Activated CD8-positive, alpha-beta memory T cell treated with anti-CD3 and anti-CD28 coated beads for 24 hours (primary cell): ENCODE data around the gene POMGNT1.
"Not testable (repeated sequence)": the region's sequence is repeated elsewhere in the genome, so short reads cannot be mapped to it uniquely, and the experiment has no call there.

ENCODE experiments used
- DNase-seq: peaks from one replicate; pipeline ENCODE4 v3.0.0-alpha.2; 2020

The POMGNT1 gene

DNA sequence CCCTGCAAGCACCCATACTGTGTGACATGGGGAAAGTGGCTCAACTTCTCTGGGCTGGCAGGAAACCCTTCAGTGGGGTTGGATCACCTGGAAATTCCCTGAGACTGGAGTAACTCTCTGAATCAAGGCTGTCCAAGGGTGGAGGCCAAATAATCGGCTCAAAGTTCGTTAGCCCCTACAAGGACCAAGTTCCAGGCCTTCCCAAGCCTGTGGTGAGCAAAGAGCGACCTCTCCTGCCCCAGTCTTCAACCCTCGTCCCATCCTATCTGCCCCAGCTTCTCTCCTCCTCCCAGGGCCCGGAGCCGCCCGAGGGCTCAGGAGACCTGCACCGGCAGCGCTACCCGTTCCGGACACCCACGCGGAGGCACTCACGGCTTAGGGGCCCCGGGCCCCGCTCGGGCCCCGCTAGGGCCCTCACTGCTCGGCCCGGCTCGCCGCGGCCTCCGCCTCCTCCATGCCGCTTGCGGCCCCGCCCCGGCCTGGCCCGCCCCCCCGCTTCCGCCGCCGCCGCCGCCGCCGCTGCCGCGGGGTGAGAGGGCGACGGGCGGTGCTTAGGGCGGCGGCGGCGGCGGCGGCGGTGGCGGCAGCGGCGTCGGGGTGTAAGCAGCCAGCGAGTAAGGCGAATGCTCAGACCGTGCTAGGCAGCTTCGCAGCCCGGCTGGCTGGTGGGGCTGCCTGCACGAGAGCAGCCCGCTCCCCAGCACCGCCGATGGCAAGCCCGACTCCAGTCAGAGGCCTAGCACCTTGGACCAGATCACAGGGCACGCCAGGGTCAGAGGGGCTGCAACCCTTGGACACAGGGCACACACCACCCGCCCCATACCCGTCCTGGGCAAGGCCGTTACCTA, at the start of gene POMGNT1:
POMGNT1 (minus strand) TSS at position 471 of the 848 bp plus-strand sequence. CDS start 613 bp downstream, outside the sequence.
- peak; percentile 91 for DNase-seq

GRCh38 chr1:46247436-46248121, 49.3 kb upstream of the POMGNT1 start, which contains the start of gene RAD54L:
TSS of gene RAD54L (plus strand) at chr1:46247763. CDS start at chr1:46248406, 643 bp downstream.
- DNase-seq: peak; percentile 96

- no peak for DNase-seq
These were observed 48.6 kb upstream of the POMGNT1 start for GRCh38 chr1:46246548-46247435.

DNA sequence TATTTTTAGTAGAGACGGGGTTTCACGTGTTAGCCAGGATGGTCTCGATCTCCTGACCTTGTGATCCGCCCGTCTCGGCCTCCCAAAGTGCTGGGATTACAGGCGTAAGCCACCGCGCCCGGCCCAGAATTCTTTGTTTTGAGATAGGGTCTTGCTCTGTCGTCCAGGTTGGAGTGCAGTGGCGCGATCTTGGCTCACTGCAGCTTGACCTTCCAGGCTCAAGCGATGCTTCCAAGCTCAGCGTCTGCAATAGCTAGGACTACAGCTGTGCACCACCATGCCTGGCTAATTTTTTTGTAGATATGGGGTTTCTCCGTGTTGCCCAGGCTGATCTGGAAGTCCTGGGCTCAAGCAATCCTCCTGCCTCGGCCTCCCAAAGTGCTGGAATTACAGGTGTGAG, 47.9 kb upstream of the POMGNT1 start:
- DNase-seq: not testable (repeated sequence)

- DNase-seq: no peak
These were observed 46.6 kb upstream of the POMGNT1 start for GRCh38 chr1:46244656-46245371.

DNA sequence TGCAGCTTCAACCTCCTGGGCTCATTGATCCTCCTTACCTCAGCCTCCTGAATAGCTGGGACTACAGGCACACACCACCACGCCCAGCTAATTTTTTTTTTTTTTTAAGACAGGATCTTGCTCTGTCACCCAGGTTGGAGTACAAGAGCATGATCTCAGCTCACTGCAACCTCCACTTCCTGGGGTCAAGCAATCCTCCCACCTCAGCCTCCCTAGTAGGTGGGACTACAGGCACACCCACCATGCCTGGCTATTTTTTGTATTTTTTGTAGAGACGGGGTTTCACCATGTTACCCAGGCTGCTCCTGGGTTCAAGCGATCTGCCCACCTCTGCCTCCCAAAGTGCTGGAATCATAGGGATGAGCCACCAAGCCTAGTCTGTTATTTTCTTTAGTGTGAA, 45.6 kb upstream of the POMGNT1 start:
- DNase-seq: not testable (repeated sequence)

GRCh38 chr1:46242918-46243317, 44.7 kb upstream of the POMGNT1 start:
- no peak for DNase-seq

- DNase-seq: not testable (repeated sequence)
These were observed 43.5 kb upstream of the POMGNT1 start for GRCh38 chr1:46241733-46242132.

GRCh38 chr1:46238865-46239264, 40.6 kb upstream of the POMGNT1 start:
- not testable (repeated sequence) for DNase-seq

GRCh38 chr1:46236882-46237281, 38.6 kb upstream of the POMGNT1 start:
- no peak for DNase-seq

DNA sequence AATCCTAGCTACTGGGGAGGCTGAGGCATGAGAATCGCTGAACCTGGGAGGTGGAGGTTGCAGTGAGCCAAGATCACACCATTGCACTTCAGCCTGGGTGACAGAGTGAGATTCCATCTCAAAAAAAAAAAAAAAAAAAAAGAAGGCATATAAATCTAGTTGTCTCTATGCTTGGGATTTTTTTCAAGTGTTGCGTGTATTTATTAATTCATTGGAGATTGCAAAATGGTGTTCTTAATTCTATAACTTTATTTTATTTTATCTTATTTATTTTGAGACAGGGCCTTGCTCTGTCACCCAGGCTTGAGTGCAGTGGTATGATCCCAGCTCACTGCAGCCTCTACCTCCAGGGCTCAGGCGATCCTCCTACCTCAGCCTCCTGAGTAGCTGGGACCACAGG, 33.0 kb upstream of the POMGNT1 start:
- not testable (repeated sequence) for DNase-seq

- DNase-seq: no peak
These were observed 26.7 kb upstream of the POMGNT1 start for GRCh38 chr1:46224966-46225365.

DNA sequence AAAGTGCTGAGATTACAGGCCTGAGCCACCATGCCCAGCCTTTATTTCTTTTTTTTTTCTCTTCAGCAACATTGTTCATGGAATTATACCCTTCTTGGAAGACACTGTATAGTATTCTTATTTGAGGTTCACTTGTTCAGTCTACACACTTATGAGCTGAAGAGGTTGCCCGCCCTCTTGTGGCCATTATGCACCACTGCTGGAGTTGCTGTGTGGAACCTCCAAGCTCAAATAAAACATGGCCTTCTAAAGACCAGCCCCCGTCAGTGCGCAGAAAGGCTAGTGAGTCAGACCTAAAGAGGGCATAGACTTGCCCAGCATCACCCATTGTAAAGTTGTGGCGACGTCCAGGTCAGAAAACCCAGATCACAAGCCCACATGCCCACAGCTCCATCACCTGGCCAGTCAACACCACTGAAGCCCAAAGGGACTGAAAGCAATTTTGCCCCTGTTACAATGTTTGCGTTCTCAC, 25.3 kb upstream of the POMGNT1 start:
- peak; percentile 74 for DNase-seq

GRCh38 chr1:46223055-46223454, 24.8 kb upstream of the POMGNT1 start:
- not testable (repeated sequence) for DNase-seq

- DNase-seq: no peak
These were observed 23.5 kb upstream of the POMGNT1 start for GRCh38 chr1:46221749-46222148.

GRCh38 chr1:46220808-46221207, 22.6 kb upstream of the POMGNT1 start:
- no peak for DNase-seq

DNA sequence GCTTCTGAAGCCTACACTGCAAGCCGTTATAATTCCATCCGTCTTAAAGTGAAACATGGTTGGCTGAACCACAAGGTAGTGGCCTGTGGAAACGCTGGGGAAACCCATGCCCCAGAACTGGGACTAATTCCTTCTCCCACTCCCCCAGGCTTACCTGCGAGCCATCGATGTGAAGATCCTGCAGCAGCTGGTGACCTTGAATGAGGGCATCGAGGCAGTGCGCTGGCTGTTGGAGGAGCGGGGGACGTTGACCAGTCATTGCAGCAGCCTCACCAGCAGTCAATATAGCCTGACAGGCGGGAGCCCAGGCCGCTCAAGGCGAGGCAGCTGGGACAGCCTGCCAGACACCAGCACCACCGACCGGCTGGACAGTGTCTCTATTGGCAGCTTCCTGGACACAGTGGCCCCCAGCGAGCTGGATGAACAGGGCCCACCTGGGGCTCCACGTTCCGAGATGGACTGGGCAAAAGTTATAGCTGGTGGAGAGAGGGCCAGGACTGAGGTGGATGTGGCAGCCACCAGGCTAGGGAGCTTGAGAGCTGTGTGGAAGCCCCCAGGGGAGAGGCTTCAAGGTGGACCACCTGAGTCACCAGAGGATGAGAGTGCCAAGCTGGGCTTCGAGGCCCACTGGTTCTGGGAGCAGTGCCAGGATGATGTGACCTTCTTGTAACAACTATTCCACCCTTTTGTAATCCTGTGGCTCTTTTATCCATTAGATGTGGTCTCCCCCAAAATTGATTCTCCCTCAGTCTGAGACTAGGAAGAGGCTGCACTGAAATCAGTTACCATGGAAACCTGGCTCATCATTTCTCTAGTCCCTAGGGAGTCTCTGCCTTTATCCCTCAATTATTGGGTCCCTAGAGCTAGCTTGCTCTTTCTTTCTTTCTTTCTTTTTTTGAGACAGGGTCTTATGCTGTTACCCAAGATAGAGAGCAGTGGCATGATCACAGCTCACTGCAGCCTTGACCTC, 21.6 kb upstream of the POMGNT1 start:
- DNase-seq: no peak

DNA sequence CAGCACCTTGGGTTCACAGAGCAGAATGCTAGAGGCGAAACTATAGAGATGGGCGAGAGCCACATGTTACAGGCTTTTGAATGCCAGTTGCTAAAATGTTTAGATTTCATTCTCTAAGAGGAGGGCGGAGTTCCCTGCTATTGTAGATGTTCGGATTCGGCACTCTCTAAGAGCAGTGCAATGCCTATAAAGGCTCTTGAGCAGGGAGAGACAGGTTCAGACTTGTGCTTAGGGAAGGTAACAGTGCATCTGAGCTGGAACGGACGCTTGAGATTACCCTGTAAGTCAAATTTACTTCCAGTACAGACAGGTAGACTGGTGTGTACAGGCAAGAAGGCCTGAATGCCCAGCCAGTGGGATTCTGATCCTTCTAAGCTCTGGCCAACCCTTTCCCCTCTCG, 20.2 kb upstream of the POMGNT1 start:
- no peak for DNase-seq

DNA sequence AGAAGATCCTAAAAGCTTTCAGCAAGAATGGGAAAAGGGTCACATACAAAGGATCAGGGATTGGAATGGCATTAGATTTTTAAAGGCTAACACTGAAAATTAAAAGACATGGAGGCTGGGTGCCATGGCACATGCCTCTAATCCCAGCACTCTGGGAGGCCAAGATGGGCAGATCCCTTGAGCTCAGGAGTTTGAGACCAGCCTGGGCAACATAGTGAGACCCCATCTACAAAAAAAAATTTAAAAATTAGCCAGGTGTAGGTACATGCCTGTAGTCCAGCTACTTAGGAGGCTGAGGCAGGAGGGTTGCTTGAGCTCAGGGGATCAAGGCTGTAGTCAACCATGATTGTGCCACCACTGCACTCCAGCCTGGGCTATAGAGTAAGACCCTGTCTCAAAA, 17.3 kb upstream of the POMGNT1 start:
- DNase-seq: no peak

DNA sequence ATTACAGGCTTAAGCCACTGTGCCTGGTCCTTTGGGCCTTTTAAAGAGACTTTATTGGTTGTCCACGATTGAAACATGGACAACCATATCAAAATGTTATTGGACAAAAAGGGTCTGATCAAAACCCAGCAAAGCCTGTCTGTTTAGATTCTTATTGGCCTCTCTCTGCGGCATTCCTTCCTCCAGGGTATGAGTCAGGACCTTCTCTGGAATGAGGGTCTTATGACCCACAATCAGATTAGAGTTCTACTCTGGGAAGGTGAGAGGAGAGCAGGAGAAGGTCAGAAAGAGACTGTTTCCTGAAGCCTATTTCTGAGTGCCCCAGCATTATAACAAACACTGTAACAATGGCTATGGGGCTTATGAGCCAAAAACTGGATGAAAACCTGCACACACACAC, 12.8 kb upstream of the POMGNT1 start:
- DNase-seq: no peak

DNA sequence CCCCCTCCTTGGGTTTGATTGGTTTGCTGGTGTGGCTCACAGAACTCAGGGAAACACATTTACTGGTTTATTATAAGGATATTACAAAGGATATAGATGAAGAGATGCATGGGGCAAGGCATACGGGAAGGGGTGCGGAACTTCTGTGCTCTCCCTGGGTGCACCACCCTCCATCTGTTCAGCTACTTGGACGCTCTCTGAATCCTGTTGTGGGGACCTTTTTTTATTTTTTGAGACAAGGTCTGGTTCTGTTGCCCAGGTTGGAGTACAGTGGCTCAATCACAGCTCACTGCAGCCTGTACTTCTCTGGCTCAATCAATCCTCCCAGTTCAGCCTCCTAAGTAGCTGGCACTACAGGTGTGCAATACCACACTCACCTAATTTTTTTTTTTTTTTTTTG, 12.3 kb upstream of the POMGNT1 start:
- no peak for DNase-seq
